Right lobe of liver (tissue), 4 donors: ENCODE results near the gene ALDH18A1.

Experiments
- POLR2A ChIP-seq: fragments of 450-650 bp; IDR thresholded peaks from one replicate; pipeline ENCODE4 v1.6.1; 2017; ENCODE audit warnings: antibody characterized with exemption, mild to moderate bottlenecking
- TF ChIP-seq, protein P1 (sequence below), 4 donors: fragments of 200-600 bp in 3 of 4; fragments of 450-650 bp in 1 of 4; IDR thresholded peaks; one replicate each; pipeline versions ENCODE4 v1.5.1 to v1.8.0; 2016 to 2022; ENCODE audit warnings: antibody characterized with exemption in 4 of 4, mild to moderate bottlenecking in 2 of 4
- donor health status: DM: no; HTN: no; CAD: no.
- donor health status: DM: no; HTN: no; CAD: no.
- donor health status: DM: no; HTN: yes; CAD: no.

DNA sequence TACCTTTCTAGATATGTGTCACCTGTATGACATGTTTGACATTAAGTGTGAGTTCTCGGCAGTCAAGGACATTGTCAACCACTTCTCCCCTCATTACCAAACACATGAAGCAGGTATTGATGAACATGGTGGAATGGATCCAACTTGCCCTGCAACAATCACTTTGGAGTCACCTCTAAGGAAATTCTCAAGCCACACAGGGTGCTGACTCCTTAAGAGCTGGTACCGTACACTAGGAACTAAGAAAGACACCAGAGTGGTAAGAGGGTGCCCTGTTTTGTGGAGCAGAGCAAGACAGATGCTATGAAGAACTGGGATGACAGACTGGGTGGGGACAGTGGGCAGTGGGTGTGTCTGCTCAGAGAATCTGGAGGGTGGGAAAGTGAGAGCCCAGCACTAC, 77.9 kb downstream of the ALDH18A1 start:
- TF ChIP-seq POLR2A = no peak
- TF ChIP-seq, protein P1, sequence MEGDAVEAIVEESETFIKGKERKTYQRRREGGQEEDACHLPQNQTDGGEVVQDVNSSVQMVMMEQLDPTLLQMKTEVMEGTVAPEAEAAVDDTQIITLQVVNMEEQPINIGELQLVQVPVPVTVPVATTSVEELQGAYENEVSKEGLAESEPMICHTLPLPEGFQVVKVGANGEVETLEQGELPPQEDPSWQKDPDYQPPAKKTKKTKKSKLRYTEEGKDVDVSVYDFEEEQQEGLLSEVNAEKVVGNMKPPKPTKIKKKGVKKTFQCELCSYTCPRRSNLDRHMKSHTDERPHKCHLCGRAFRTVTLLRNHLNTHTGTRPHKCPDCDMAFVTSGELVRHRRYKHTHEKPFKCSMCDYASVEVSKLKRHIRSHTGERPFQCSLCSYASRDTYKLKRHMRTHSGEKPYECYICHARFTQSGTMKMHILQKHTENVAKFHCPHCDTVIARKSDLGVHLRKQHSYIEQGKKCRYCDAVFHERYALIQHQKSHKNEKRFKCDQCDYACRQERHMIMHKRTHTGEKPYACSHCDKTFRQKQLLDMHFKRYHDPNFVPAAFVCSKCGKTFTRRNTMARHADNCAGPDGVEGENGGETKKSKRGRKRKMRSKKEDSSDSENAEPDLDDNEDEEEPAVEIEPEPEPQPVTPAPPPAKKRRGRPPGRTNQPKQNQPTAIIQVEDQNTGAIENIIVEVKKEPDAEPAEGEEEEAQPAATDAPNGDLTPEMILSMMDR (IDR thresholded peaks at IDR 0.05) = no peak
